ENCODE results near the gene RUFY1. TPM values are rescaled to one million over a fixed set of nuclear protein-coding genes. Genes with fewer than 3 reads are reported as not detected.

Gene RUFY1
- total and polyA plus RNA-seq, 2 donors (not counting 3 experiments of a cell fraction or from before 2014, with no cell fraction given) = 25.6 to 44.9 TPM

DNA sequence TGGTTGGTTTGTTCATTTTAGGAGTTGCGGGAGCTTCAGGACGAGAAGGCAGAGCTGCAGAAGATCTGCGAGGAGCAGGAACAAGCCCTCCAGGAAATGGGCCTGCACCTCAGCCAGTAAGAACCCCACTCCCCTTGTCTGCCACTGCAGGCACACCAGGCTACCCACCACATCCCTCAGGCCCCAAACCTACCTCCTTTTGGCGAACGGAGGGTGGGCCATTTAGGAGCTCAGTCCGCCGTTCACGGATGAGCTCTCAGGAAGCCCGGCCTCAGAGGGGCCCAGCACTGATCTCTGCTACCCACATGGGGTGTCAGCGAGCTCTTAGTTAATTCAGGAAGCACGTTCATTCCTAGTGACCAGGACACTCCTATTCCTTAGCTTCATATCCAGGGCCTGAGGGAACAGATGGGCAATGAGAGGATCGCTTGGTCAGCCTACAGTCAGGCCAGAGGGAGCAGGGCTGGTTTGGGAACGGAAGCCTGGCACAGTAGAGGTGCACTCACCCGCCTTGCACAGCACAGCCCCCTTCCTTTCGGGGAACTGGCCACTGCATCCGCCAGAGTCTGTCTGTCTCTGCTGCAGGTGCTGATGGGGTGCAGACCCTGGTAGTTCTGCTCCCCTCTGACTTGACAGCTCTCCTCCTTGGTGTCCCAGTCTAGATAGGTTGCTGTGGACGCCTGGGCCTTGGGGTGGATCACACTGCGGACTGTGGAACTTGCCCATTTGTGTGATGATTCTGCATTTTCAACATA is 51.7 kb downstream of the RUFY1 start:
- intact Hi-C loops (cut with micrococcal nuclease) = no loop called here
- POLR2A ChIA-PET = interaction anchor here (0.6 kb wide), 1 partner anchor 38 kb away, joined by 4 read pairs; no protein-coding TSS in a partner anchor
- peaks cover 7 to 45% of the 10 kb centered on the region in 2 experiments for H3K36me3 ChIP-seq (ENCODE audit: control insufficient read depth in 2 of 2, extremely low read depth in 1 of 2, insufficient read depth in 2 of 2, low read length in 2 of 2)

More for the DNA sequence above, 51.7 kb downstream of the RUFY1 start:
- DNase-seq (ENCODE audit: low read depth, low spot score) (no peak), FAIRE-seq (no peak)
- Histone ChIP-seq H3K79me2 (ENCODE audit: control insufficient read depth, insufficient read depth, low read length) (no peaks in the 10 kb centered on the region), H3K9me1 (replicated peaks; ENCODE audit: control insufficient read depth, extremely low read depth, insufficient read depth, low read length) (no peaks in the 10 kb centered on the region), H3K4me3 (replicated peaks in 1 of 3; ENCODE audit: insufficient read depth in 1 of 3, low read depth in 1 of 3, low read length in 3 of 3) (no peak overlapping the region), H3K27me3 (ENCODE audit: control insufficient read depth in 2 of 2, insufficient read depth in 2 of 2, low read length in 2 of 2) (no peaks in the 10 kb centered on the region), H3K9ac (replicated peaks; ENCODE audit: extremely low read depth, insufficient read depth, low read length) (no peak overlapping the region), H3K9me3 (replicated peaks; ENCODE audit: control insufficient read depth, insufficient read depth, low read length) (no peaks in the 10 kb centered on the region), H4K20me1 (replicated peaks; ENCODE audit: control insufficient read depth, extremely low read depth, insufficient read depth, low read length) (no peaks in the 10 kb centered on the region), H3K4me1 (ENCODE audit: control insufficient read depth, extremely low read depth, insufficient read depth, low read length) (no peaks in the 10 kb centered on the region), H3K27ac (ENCODE audit: insufficient read depth, low read depth, low read length) (no peak overlapping the region), H2AFZ (ENCODE audit: low read depth, low read length) (no peak overlapping the region), H3K4me2 (ENCODE audit: insufficient read depth, low read length) (no peak overlapping the region)
- dilution Hi-C loops (cut with MboI; ENCODE audit: extremely low pct_ligation_motif_present, low sequenced_read_pairs) = no loop called here
- CTCF ChIA-PET = no interaction called here
- no TSS peak for BruUV-seq (replicated peaks)
- no peak for TF ChIP-seq EZH2 (IDR thresholded peaks at IDR 0.05; ENCODE audit: borderline replicate concordance, low read depth, low read length, severe bottlenecking)
- TF ChIP-seq, protein P1, sequence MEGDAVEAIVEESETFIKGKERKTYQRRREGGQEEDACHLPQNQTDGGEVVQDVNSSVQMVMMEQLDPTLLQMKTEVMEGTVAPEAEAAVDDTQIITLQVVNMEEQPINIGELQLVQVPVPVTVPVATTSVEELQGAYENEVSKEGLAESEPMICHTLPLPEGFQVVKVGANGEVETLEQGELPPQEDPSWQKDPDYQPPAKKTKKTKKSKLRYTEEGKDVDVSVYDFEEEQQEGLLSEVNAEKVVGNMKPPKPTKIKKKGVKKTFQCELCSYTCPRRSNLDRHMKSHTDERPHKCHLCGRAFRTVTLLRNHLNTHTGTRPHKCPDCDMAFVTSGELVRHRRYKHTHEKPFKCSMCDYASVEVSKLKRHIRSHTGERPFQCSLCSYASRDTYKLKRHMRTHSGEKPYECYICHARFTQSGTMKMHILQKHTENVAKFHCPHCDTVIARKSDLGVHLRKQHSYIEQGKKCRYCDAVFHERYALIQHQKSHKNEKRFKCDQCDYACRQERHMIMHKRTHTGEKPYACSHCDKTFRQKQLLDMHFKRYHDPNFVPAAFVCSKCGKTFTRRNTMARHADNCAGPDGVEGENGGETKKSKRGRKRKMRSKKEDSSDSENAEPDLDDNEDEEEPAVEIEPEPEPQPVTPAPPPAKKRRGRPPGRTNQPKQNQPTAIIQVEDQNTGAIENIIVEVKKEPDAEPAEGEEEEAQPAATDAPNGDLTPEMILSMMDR (IDR thresholded peaks at IDR 0.05; ENCODE audit: extremely low read depth in 1 of 2, insufficient read depth in 1 of 2, low read depth in 1 of 2, low read length in 2 of 2) = no peak
- TF ChIP-seq MYC (IDR thresholded peaks at IDR 0.05; ENCODE audit: low read depth, low read length) = no peak
- TF ChIP-seq, protein P2, sequence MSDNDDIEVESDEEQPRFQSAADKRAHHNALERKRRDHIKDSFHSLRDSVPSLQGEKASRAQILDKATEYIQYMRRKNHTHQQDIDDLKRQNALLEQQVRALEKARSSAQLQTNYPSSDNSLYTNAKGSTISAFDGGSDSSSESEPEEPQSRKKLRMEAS (IDR thresholded peaks at IDR 0.05; ENCODE audit: insufficient read depth, insufficient read length) = no peak
- TF ChIP-seq FOS (IDR thresholded peaks at IDR 0.05; ENCODE audit: borderline replicate concordance, insufficient read depth, low read length) = no peak
- no peak for TF ChIP-seq JUN (IDR thresholded peaks at IDR 0.05; ENCODE audit: borderline replicate concordance, insufficient read depth, insufficient read length, low read depth)
- TF ChIP-seq GATA2 (IDR thresholded peaks at IDR 0.05; ENCODE audit: insufficient read depth, insufficient read length, low read depth, low read length) = no peak
- no peak for TF ChIP-seq POLR2AphosphoS5 (IDR thresholded peaks at IDR 0.05; ENCODE audit: insufficient read depth, low read depth, low read length)
- no peak for TF ChIP-seq POLR2A (IDR thresholded peaks at IDR 0.05; ENCODE audit: low read depth, low read length)

Measured in endothelial cell of umbilical vein (primary cell).